TTC549 (cell line): ENCODE data around the gene COL9A3.

Experiments used
- FAIRE-seq: peaks from 2 replicates; lab custom pipeline; 2012; peaks lifted over from hg19 to GRCh38; lab: Jason Lieb, UNC

Gene COL9A3

DNA sequence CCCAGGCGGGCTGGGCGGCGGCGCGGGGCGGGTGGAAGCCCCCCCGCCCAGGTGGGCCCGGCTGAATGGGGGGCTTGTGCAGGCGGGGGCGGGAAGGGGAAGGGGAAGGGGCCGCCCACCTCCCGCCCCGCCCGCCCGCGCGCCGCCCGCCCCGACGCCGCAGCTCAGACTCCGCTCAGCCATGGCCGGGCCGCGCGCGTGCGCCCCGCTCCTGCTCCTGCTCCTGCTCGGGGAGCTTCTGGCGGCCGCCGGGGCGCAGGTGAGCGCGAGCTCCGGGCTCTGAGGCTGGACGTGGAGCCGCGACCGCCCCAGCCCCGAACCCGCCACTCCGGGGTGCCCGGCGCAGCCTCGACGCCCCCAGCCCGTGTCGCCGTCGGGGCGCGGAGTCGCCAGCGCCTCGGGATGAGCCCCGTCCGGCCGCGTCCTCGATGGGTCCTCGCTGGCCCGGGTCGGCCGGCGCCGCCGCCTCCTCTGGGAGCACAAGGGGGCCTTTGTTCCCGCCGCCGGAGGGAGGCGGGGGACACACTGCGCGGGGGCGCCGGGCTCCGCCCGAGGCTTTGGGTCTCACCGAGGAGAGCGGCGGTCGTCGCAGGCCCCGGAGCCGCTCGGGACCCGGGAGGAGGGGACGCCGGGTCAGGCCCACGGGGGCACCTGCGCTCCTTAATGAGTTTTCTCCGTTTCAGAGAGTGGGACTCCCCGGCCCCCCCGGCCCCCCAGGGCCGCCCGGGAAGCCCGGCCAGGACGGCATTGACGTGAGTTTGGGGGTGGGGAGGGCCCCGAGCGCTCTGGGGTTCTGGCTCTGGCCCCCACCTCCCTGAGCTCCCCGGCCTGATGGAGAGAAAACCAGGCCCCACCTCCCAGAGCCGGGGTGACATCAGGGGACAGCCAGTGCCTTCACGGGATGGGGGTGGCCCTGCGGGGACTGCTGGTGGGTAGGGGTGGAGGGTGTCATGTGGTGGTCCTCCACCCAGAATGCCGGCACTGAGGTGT, at the start of gene COL9A3:
TSS of gene COL9A3 (plus strand) at position 167 of the 990 bp plus-strand sequence. CDS start at position 182, 15 bp downstream.
- no peak for FAIRE-seq

DNA sequence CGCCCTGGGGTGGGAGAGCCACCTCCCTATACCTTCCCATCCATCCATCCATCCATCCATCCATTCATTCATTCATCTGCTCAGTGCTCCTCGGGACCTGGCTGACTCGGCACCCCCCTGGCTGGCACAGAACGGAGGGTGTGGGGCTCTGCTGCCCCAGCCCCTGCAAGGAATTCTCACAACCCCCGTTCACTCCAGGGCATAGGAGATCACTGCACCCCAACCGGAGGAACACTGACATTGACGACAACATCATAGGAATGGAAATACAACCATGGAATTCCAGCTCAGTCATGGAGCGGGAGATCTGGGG, 48.7 kb upstream of the COL9A3 start:
- FAIRE-seq = no peak

DNA sequence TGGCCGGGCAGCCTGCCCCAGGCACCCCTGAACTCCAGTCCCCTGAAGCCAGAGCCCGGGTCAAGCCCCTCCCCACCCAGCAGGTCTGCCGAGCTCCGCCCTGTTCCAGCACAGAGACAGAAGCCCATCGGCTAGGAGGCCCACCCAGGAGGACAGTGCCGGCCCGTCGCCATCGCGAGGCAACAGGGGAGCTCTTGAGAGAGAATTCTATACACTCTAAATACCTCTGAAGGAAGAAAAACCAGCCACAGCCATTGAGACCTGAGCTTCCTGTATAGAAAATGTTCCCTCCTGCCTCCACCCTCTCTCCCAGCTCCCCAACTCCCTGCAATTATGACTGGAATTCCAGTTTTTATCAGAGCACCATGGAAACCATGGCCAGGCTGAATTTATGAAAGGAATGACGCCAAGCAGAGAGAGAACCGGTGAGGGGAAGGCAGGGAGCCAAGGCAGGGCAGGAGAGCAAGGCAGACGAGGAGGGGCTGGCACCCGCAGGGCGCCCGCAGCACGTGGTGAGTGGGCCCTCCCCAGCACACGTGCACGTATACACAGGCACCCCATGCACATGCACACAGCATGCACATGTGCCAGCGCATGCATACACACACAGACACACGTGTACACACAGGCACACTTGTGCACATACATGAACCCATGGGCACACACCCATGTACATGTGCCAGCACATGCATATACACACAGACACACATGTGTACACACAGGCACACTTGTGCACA, 48.1 kb upstream of the COL9A3 start:
- FAIRE-seq = no peak

DNA sequence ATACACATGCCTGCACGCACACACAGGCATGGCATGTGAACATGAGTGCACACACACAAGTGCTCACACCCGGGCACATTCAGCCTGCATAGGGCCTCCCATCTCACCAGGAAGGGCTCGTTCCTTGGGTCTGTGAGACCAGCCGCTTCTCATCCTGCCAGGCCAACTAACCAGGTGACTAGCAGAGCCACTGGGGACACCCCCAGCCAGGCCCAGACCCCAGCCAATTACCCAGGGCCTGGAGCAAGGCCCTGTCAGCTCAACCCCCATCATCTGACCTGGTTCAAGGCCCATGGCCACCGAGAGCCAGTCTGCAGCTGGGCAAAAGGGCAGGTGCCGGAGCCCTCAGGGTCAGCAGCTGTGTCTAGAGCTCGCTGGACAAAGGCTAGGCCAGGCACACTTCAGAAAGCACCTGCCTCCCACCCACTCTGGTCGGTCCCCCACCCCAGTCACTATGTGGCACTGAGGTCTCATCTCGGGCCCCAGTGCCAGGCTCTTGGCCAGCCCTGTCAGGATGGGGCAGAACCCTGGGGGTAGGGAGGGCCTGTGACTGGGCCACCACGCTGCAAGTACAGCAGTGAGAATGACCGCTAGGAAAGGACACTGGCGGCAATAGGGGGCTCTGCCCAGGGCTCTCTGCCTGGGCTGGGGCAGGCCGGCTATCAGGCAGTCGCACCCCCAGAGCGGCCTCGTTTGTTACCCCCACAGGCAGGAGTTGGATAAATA, 47.3 kb upstream of the COL9A3 start:
- no peak for FAIRE-seq

DNA sequence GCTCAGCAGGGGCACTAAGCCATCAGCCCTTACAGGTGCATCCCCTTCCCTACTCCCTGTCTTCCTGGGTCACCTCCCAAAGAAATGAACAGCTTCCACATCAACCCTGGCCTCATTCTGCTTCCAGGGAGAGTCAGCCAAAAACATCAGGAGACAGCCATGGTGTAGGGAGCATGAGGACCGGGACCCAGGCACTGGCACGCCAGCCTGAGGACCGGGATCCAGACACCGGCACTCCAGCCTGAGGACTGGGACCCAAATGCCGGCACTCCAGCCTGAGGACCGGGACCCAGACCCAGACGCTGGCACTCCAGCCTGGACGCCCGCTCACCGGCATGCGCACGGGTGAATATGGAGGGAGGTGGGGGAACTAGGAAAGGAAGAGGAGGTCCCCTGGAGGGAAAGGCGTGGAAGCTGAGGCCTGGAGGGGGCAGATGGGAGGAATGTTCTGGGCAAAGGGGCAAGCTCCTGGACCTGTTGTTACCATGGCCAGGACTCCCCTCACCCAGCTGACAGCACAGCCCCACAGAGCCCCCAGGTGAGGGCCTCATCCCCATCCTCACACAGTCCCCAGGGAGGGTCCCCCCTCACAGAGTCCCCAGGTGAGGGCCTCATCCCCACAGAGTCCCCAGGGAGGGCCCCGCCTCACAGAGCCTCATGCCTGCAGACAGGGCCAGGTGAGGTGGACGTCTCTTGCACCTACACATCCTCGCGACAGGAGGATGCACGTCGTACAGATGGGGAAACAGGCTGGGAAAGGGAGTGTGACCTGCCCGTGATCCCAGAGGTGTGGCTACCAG, 46.5 kb upstream of the COL9A3 start:
- FAIRE-seq = no peak

DNA sequence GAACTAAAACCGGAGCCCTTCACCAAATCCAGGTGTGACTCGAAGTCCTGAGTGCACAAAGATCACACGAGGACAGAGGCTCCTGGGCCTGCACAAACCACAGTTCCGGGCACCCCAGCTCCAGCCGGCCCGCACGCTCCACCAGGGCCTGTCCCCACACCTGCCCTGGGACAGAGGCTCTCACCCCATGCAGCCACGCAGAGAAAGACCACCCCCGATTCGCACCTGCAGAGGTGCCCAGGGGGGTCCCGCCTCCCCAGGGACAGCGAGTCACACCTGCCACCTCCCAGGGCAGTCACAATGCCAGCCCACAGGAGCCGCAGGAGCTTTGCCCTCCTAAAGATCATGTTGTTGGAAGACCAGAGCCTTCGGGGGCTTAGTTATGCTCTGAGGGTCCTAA, 45.9 kb upstream of the COL9A3 start:
- no peak for FAIRE-seq

DNA sequence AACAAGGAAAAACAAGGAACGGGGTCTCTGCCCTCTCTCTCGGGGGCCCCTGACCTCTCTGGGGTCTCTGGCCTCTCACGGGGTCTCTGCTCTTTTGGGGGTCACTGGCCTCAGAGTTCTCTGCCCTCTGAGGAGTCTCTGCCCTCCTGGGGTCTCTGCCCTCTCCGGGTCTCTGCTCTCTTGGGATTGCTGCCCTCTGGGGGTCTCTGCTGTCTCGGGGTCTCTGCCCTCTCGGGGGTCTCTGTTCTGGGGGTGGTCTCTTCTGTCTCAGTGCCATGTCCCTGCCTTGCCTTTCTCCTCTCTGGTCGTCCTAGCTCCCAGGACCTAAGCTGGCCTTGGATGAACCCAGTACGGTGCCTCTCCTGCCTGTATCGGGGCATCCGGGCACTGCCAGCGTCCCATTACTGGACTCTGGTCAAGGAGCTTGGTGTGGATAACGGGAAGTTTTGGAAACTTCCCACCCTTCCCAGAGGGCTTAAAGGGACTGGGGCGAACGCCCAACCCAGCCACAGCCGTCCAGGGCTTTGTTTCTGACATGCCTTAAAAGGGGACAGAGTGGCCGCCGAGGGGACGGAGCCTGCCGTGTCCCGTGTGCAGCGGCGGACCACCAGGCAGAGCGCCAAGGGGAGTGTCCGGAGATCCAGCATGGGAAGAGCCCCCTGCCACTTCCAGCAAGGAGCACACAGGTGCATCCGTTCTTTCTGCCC, 45.3 kb upstream of the COL9A3 start:
- no peak for FAIRE-seq

DNA sequence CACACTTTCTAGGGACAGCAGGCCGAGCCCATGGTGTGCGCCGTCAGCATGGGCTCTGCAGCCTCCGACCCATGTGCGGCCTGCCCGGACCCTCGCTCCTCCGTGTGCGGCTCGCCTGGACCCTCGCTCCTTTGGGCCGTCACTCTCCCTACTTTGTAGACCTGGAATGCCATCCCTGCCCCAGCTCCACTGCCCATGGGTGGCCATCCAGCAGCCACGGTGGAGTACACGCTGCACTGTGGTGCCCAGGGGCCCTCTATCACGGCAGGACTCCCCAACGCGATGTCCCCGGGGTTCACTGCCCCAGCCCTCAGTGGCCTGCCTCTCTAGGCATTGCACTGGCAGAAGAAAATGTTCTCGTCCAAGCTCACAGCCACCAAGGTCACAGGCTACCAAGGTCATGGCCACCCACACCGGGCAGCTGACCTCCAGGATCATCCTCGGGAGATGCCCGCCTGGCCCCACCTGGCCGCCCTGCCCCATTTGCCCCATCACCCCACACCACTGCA, 44.7 kb upstream of the COL9A3 start:
- no peak for FAIRE-seq

DNA sequence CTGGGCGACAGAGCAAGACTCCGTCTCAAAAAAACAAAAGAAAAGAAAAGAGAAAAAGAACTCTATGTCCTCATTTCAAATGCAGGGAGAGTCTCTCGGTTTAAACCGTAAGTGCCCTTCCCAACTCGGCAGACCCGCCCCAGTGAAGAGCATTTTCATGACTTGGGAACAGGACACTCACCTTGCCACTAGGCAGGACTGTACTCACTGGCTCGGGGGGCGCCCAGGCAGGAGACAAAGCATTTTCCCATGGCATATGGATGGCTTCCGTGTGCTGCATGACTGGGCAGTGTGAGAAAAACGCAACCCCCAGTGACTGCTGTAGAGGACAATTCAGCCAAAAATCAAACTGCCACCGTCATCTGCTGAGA, 44.2 kb upstream of the COL9A3 start:
- no peak for FAIRE-seq

DNA sequence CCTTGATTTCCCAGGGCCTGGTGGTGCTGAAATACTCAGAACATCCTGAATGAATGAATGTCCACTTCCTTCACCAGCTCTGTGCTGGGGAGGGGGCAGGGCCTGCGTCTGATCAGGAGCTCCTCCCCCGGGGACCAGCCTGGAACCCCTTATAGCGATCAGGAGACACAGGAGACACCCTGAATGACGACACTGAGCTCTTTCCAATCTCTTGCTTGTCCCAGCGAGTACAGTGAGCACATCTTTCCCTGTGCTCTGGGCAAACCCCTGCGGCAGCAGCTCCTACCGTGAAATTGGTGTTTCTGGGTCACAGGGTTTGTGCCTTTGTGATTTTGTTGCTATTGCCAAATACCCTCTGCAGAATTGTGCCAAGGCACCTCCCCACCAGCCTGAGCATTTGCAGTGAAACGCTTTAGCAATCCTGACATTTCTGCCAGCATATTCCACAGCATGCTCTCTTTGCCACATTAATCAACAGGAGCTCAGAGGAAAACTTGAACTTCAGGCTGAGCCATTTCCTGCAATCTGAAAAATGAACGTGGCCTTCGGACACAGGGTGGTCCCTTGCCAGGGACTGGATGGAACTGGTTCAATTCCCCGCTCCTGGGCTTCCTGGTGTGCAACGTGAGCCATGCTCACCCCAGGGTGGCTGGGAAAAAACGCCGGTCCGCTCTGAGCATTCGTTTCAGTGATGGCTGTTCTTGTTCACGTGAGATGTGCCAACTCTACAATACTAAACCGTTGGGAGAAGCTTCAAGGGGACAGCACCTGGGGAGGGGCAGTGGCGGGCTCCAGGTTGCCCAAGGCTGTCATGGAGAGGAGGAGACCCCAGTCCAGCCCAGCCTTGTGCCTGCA, 43.6 kb upstream of the COL9A3 start:
- no peak for FAIRE-seq

DNA sequence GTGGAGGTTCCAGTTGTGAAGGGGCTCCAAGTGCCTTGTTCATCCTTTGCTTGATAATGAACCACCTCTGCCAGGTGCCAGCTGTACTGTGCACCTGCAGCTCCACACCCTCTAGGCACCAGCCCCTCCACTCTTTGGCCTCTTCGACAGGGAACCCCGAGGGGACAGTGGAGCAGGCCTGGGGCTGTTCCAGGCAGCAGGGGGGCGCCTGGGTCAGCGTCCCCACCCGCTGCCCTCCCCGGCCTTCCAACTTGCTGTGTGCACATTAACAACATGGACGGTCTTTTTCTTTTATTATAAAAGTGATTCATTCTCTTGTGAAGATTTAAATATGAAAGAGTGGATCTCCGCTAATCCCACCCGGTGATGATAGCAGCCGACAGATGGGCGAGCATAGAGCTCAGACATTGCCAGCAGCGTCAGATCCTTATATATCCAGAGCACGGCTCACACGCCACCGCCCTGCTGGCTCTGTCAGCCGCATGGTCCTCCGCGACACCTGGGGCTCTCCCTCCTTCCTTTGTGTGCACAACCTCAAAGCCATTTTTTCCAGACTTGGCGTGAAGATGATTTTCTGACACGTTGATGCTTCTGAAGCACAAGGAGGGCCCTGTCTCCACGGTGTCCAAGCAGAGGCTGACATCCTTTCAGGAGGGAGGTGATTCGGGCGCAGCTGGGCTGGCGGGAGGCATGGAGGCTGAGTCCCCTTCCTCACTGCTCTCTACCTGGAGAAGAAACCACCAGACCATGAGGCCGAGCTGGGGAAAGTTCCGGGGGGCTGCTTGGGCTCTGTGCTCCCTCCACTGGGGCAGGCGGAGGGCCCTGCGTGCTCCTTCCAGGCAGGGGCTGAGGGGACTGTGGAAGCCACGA, 42.8 kb upstream of the COL9A3 start:
- FAIRE-seq = no peak

DNA sequence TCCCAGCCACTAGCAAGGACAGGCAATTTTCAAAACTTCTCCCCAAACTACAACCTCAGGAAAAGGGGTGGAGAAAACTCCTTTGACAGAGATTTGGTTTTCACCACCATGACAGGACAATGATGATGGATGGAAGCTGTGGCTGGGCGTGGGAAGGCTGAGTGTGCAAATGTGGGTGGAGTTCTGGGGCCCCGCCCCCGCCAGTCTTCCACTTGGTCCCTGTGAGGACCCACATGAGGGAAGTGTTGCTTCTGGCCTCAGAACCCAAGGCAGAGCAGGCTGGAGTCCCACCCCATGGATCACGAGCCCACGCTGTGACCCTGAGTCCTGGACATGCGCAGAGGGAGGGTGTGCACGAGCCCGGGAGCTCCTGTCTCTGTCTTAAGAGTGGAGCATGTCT, 42.1 kb upstream of the COL9A3 start:
- FAIRE-seq = no peak

DNA sequence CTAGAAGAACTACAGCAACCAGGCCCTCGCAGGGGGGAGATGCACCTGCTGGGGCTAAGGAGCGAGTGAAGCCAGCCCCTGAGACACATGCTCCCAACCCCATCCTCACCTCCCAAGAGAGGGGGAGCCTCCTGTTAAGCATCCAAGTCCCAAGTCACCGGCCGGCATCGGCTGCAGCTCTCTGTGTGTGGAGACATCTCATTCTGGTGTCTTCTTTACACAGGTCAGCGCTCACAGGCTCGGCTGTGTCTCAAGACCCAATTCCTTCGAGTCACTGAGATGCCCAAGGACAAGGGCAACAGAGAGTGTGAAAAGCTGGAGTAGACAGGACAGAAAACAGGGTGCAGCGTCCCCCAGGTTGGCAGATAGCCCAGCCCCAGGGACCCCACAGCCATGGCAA, 41.6 kb upstream of the COL9A3 start:
- no peak for FAIRE-seq

DNA sequence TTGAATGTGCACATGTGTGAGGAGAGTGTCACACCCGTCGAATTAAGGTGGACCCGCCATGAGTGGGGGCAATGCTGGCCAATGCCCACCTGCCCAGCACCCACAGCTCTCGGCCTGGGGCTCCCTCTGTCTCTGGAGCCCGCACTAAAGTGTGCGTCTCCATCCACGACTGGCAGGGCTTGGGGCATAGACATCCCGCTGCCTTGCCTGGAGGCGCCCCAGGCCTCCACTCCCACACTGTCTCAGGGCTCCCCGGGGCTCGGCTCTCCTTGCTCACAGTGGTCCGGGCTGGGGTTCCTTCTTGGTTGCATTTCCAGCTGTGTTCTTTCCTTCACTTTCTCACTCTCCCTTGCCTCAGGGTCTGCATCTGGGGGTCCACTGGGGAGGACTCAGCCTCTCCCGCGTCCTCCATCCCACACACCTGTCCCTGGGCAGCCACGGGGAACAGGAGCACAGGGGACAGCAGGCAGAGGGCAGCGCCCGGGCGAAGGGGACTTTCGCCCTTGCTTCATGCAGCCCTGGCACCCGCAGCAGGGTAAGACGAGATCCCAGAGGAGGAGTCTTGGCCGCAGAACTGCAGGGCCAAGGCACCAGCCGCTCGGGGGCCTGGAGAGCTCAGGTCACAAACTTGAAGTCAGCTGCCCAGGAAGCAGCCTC, 40.7 kb upstream of the COL9A3 start:
- FAIRE-seq = no peak

DNA sequence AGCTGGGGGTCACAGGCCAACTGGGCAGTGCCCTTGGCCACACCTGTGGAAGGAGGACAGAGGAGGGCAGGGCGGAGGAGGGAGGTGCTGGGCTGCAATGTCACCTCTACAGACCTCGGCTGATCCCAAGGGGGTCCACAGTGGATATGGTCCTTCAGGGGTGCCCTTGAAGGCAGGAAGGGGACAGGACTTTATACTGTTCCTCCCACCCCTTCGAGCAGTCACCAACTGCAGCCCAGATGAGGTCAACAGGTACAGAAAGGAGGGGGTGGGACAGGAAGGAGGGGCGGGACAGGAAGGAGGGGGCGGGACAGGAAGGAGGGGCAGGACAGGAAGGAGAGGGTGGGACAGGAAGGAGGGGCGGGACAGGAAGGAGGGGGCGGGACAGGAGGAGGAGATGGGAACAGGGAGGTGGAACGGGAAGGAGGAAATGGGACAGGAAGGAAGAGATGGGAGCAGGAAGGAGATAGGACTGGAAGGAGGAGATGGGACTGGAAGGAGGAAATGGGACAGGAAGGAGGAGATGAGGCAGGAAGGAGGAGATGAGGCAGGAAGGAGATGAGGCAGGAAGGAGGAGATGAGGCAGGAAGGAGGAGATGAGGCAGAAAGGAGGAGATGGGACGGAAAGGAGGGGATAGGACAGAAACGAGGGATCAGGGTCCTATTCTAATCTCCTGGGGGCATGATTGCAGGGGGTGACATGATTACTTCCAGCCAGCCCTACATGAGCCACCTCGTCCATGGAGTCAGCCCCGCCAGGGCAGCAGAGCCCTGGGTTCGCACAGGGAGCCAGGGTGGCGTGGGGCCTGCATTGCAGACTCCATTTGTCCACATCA, 39.9 kb upstream of the COL9A3 start:
- no peak for FAIRE-seq

DNA sequence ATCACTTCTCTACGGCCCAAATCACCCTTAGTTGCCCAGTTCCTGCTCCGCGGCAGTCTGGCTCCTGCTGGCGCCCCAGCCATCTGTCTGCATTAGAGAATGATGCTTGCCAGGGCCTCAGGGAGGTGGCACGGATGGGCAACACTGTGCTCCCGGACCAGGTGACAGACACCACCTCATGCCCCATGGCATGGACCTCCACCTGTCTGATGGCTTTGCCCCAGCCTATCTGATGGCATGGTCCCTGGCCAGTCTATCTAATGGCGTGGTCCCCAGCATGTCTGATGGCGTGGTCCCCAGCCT, 39.4 kb upstream of the COL9A3 start:
- no peak for FAIRE-seq

DNA sequence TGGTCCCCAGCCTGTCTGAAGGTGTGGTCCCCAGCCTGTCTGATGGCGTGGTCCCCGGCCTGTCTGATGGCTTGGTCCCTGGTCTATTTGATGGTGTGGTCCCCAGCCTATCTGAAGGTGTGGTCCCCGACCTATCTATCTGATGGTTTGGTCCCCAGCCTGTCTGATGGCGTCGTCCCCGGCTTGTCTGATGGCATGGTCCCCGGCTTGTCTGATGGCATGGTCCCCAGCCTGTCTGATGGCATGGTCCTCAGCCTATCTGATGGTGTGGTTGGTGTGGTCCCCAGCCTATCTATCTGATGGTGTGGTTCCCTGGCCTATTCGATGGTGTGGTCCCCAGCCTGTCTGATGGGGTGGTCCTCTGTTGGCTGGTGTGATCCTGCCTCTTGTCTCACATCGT, 38.8 kb upstream of the COL9A3 start:
- FAIRE-seq = no peak
